ENCODE results near the gene CERS1.

The CERS1 gene

DNA sequence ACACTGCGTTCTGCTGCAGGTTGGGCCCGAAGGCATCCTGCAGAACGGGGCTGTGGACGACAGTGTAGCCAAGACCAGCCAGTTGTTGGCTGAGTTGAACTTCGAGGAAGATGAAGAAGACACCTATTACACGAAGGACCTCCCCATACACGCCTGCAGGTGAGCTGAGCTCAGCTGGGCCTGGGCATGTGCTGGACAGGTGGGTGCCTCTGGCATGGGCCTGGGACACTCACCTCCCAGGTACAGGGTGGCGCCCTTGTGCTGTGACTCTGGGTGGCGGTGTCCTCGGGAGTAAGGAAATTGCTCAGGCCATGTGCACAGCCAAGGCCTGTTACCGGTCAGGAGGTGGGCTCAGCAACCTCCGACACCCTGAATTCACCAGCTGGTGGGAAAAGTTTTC is 50.0 kb downstream of the CERS1 start:
- Histone ChIP-seq H3K79me2 (ENCODE audit: low read length) (peaks cover 100% of the 10 kb centered on the region), H3K9ac (ENCODE audit: low read length) (no peak overlapping the region), H3K36me3 (replicated peaks; ENCODE audit: low read depth, low read length) (peaks cover 50% of the 10 kb centered on the region), H3K4me2 (ENCODE audit: low read length) (no peak overlapping the region), H3K4me3 (ENCODE audit: low read length) (no peak overlapping the region), H3K9me3 (ENCODE audit: insufficient read depth, low read length) (no peaks in the 10 kb centered on the region), H3K27me3 (ENCODE audit: low read depth, low read length) (no peaks in the 10 kb centered on the region), H2AFZ (ENCODE audit: low read depth, low read length) (no peak overlapping the region), H3K4me1 (ENCODE audit: low read length) (peaks cover 32% of the 10 kb centered on the region), H3K27ac (ENCODE audit: low read length) (no peak overlapping the region), H4K20me1 (ENCODE audit: insufficient read depth, low read length) (peaks cover 100% of the 10 kb centered on the region)
- TF ChIP-seq, protein P1, sequence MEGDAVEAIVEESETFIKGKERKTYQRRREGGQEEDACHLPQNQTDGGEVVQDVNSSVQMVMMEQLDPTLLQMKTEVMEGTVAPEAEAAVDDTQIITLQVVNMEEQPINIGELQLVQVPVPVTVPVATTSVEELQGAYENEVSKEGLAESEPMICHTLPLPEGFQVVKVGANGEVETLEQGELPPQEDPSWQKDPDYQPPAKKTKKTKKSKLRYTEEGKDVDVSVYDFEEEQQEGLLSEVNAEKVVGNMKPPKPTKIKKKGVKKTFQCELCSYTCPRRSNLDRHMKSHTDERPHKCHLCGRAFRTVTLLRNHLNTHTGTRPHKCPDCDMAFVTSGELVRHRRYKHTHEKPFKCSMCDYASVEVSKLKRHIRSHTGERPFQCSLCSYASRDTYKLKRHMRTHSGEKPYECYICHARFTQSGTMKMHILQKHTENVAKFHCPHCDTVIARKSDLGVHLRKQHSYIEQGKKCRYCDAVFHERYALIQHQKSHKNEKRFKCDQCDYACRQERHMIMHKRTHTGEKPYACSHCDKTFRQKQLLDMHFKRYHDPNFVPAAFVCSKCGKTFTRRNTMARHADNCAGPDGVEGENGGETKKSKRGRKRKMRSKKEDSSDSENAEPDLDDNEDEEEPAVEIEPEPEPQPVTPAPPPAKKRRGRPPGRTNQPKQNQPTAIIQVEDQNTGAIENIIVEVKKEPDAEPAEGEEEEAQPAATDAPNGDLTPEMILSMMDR (IDR thresholded peaks at IDR 0.05; ENCODE audit: low read depth, low read length), result no peak
- TF ChIP-seq EZH2phosphoT487 (IDR thresholded peaks at IDR 0.05; ENCODE audit: low read depth), result no peak

- H3K9me3 ChIP-seq (ENCODE audit: insufficient read depth, low read length), result no peaks in the 10 kb centered on the region
- TF ChIP-seq, protein P1 (IDR thresholded peaks at IDR 0.05; ENCODE audit: low read depth, low read length), result no peak
- no peak for TF ChIP-seq EZH2phosphoT487 (IDR thresholded peaks at IDR 0.05; ENCODE audit: low read depth)
Observed at GRCh38 chr19:18844806-18845329, 51.1 kb downstream of the CERS1 start.

GRCh38 chr19:18843960-18844359 is 52.0 kb downstream of the CERS1 start:
- H3K9ac ChIP-seq (ENCODE audit: low read length), result no peak overlapping the region
- H2AFZ ChIP-seq (ENCODE audit: low read depth, low read length), result no peak overlapping the region
- no peaks in the 10 kb centered on the region for H3K27me3 ChIP-seq (ENCODE audit: low read depth, low read length)
- peaks cover 38% of the 10 kb centered on the region for H3K36me3 ChIP-seq (replicated peaks; ENCODE audit: low read depth, low read length)
- H4K20me1 ChIP-seq (ENCODE audit: insufficient read depth, low read length), result peaks cover 100% of the 10 kb centered on the region
- no peak overlapping the region for H3K4me2 ChIP-seq (ENCODE audit: low read length)
- no peaks in the 10 kb centered on the region for H3K9me3 ChIP-seq (ENCODE audit: insufficient read depth, low read length)
- H3K4me3 ChIP-seq (ENCODE audit: low read length), result no peak overlapping the region
- H3K27ac ChIP-seq (ENCODE audit: low read length), result no peak overlapping the region
- TF ChIP-seq EZH2phosphoT487 (IDR thresholded peaks at IDR 0.05; ENCODE audit: low read depth), result no peak
- TF ChIP-seq, protein P1 (IDR thresholded peaks at IDR 0.05; ENCODE audit: low read depth, low read length), result no peak
- H3K79me2 ChIP-seq (ENCODE audit: low read length), result peaks cover 100% of the 10 kb centered on the region
- H3K4me1 ChIP-seq (ENCODE audit: low read length), result peaks cover 18% of the 10 kb centered on the region

More at GRCh38 chr19:18844806-18845329, 51.1 kb downstream of the CERS1 start:
- Histone ChIP-seq H4K20me1 (ENCODE audit: insufficient read depth, low read length) (peaks cover 100% of the 10 kb centered on the region), H3K4me1 (ENCODE audit: low read length) (peaks cover 27% of the 10 kb centered on the region), H3K79me2 (ENCODE audit: low read length) (peaks cover 100% of the 10 kb centered on the region), H3K27me3 (ENCODE audit: low read depth, low read length) (no peaks in the 10 kb centered on the region), H3K27ac (ENCODE audit: low read length) (no peak overlapping the region), H2AFZ (ENCODE audit: low read depth, low read length) (no peak overlapping the region), H3K36me3 (replicated peaks; ENCODE audit: low read depth, low read length) (peaks cover 41% of the 10 kb centered on the region), H3K4me2 (ENCODE audit: low read length) (no peak overlapping the region), H3K4me3 (ENCODE audit: low read length) (no peak overlapping the region), H3K9ac (ENCODE audit: low read length) (no peak overlapping the region)

GRCh38 chr19:18842166-18842565 is 53.8 kb downstream of the CERS1 start:
- no peak overlapping the region for H3K4me3 ChIP-seq (ENCODE audit: low read length)
- no peaks in the 10 kb centered on the region for H3K9me3 ChIP-seq (ENCODE audit: insufficient read depth, low read length)
- H4K20me1 ChIP-seq (ENCODE audit: insufficient read depth, low read length), result peaks cover 99% of the 10 kb centered on the region
- no peak overlapping the region for H3K9ac ChIP-seq (ENCODE audit: low read length)
- peaks cover 36% of the 10 kb centered on the region for H3K36me3 ChIP-seq (replicated peaks; ENCODE audit: low read depth, low read length)
- H3K4me1 ChIP-seq (ENCODE audit: low read length), result peaks cover 4% of the 10 kb centered on the region; the same call in 1 of the 2 replicates
- peaks cover 100% of the 10 kb centered on the region for H3K79me2 ChIP-seq (ENCODE audit: low read length)
- TF ChIP-seq, protein P1 (IDR thresholded peaks at IDR 0.05; ENCODE audit: low read depth, low read length), result no peak
- TF ChIP-seq EZH2phosphoT487 (IDR thresholded peaks at IDR 0.05; ENCODE audit: low read depth), result no peak
- H2AFZ ChIP-seq (ENCODE audit: low read depth, low read length), result no peak overlapping the region
- H3K27me3 ChIP-seq (ENCODE audit: low read depth, low read length), result no peaks in the 10 kb centered on the region
- H3K27ac ChIP-seq (ENCODE audit: low read length), result no peak overlapping the region
- no peak overlapping the region for H3K4me2 ChIP-seq (ENCODE audit: low read length)
